Vagina (tissue), 2 donors: ENCODE measurements around the gene POU2F2. TPM values are rescaled to one million over a fixed set of nuclear protein-coding genes. Genes with fewer than 3 reads are reported as not detected.

Experiments
- DNase-seq, 2 donors: peaks; one replicate each; pipeline ENCODE4 v3.0.0-alpha.2; 2017; ENCODE audit errors: extremely low spot score in 2 of 2
- H3K27ac ChIP-seq: fragments of 200-600 bp; sonication (generic); one replicate; pipeline ENCODE4 v1.5.1; 2019
- H3K27me3 ChIP-seq: fragments of 200-600 bp; sonication (generic); one replicate; pipeline ENCODE4 v1.5.1; 2019
- H3K36me3 ChIP-seq, 2 donors: fragments of 200-600 bp; sonication (generic); one replicate each; pipeline ENCODE4 v1.5.1; 2017 to 2019
- H3K4me1 ChIP-seq: fragments of 200-600 bp; sonication (generic); one replicate; pipeline ENCODE4 v1.5.1; 2019
- H3K4me3 ChIP-seq, 2 donors: fragments of 200-600 bp; sonication (generic); 1 replicate in 1 of 2; 2 replicates in 1 of 2; pipeline ENCODE4 v1.5.1; 2016 to 2019
- H3K9me3 ChIP-seq: fragments of 200-600 bp; sonication (generic); one replicate; pipeline ENCODE4 v1.5.1; 2019
- CTCF ChIP-seq, 3 experiments: fragments of 450-650 bp in 2 of 3; fragments of 200-600 bp in 1 of 3; sonication (generic) in 1 of 3; IDR thresholded peaks; one replicate each; pipeline ENCODE4 v1.5.1; 2017 to 2019; ENCODE audit warnings: antibody characterized with exemption in 3 of 3, mild to moderate bottlenecking in 2 of 3, moderate library complexity in 2 of 3
- POLR2A ChIP-seq, 2 donors: fragments of 450-650 bp; IDR thresholded peaks; one replicate each; pipeline ENCODE4 v1.6.1; 2017; ENCODE audit warnings: antibody characterized with exemption in 2 of 2, mild to moderate bottlenecking in 2 of 2, moderate library complexity in 2 of 2
- POLR2AphosphoS5 ChIP-seq, 2 donors: sonication (generic); formaldehyde crosslinking; IDR thresholded peaks; one replicate each; pipeline ENCODE4 v1.9.0; 2017; ENCODE audit warnings: antibody characterized with exemption in 2 of 2, mild to moderate bottlenecking in 2 of 2, low read depth in 1 of 2; ENCODE audit not compliant: insufficient read depth in 1 of 2
- intact Hi-C: fragments of 100-400 bp; cut with DNase I; formaldehyde crosslinking; loops from one replicate; pipeline ENCODE4 v1.15.1; 2023
- total RNA-seq: library from RNA; depleted of rRNA; stranded (reverse); fragments of >200 nt; gene quantifications from one replicate; pipeline ENCODE4 v1.2.3, GENCODE V29; 2016

Gene POU2F2
- total RNA-seq, 1 donor from 2014 or later = 0.74 TPM

GRCh38 chr19:42068756-42069571 lies 63.3 kb downstream of the POU2F2 start:
- H3K36me3 ChIP-seq = no peaks in the 10 kb centered on the region
- intact Hi-C loops = no loop called here
- no peak for DNase-seq
- no peaks in the 10 kb centered on the region for H3K9me3 ChIP-seq
- TF ChIP-seq POLR2A (IDR thresholded peaks at IDR 0.05) (no peak), POLR2AphosphoS5 (IDR thresholded peaks at IDR 0.05; ENCODE audit: insufficient read depth in 1 of 2, low read depth in 1 of 2) (no peak), CTCF (IDR thresholded peaks at IDR 0.05) (no peak)
- no peaks in the 10 kb centered on the region for H3K27me3 ChIP-seq
- H3K4me3 ChIP-seq = peak overlapping the region; percentile 30 to 34
- no peak overlapping the region for H3K27ac ChIP-seq
- peaks cover 6% of the 10 kb centered on the region for H3K4me1 ChIP-seq

- DNase-seq = no peak
- intact Hi-C loops = no loop called here
- TF ChIP-seq POLR2A (IDR thresholded peaks at IDR 0.05) = no peak
- no peak for TF ChIP-seq CTCF (IDR thresholded peaks at IDR 0.05)
- TF ChIP-seq POLR2AphosphoS5 (IDR thresholded peaks at IDR 0.05; ENCODE audit: insufficient read depth in 1 of 2, low read depth in 1 of 2) = no peak
- no peaks in the 10 kb centered on the region for H3K9me3 ChIP-seq
- no peak overlapping the region for H3K27ac ChIP-seq
- H3K4me1 ChIP-seq = peaks cover 6% of the 10 kb centered on the region
- H3K36me3 ChIP-seq = no peaks in the 10 kb centered on the region
- H3K4me3 ChIP-seq = no peak overlapping the region
- H3K27me3 ChIP-seq = no peaks in the 10 kb centered on the region
Measured at GRCh38 chr19:42068361-42068755, 63.9 kb downstream of the POU2F2 start.

GRCh38 chr19:42067315-42067888 lies 64.8 kb downstream of the POU2F2 start:
- DNase-seq = no peak
- Histone ChIP-seq H3K4me1 (peaks cover 6% of the 10 kb centered on the region), H3K36me3 (no peaks in the 10 kb centered on the region), H3K9me3 (no peaks in the 10 kb centered on the region), H3K27ac (no peak overlapping the region), H3K27me3 (no peaks in the 10 kb centered on the region), H3K4me3 (no peak overlapping the region)
- TF ChIP-seq CTCF (IDR thresholded peaks at IDR 0.05) (no peak), POLR2AphosphoS5 (IDR thresholded peaks at IDR 0.05; ENCODE audit: insufficient read depth in 1 of 2, low read depth in 1 of 2) (no peak), POLR2A (IDR thresholded peaks at IDR 0.05) (no peak)
- intact Hi-C loops = no loop called here

GRCh38 chr19:42066075-42066754 lies 66.0 kb downstream of the POU2F2 start:
- no peaks in the 10 kb centered on the region for H3K27me3 ChIP-seq
- H3K4me1 ChIP-seq = peaks cover 6% of the 10 kb centered on the region
- TF ChIP-seq POLR2A (IDR thresholded peaks at IDR 0.05) (no peak), CTCF (IDR thresholded peaks at IDR 0.05) (no peak), POLR2AphosphoS5 (IDR thresholded peaks at IDR 0.05; ENCODE audit: insufficient read depth in 1 of 2, low read depth in 1 of 2) (no peak)
- intact Hi-C loops = no loop called here
- H3K36me3 ChIP-seq = no peaks in the 10 kb centered on the region
- no peak for DNase-seq
- H3K27ac ChIP-seq = no peak overlapping the region
- no peak overlapping the region for H3K4me3 ChIP-seq
- H3K9me3 ChIP-seq = no peaks in the 10 kb centered on the region
